Bronchus fibroblast of lung (primary cell): ENCODE data around the gene LDB3. TPM values are rescaled to one million over a fixed set of nuclear protein-coding genes. Genes with fewer than 3 reads are reported as not detected.

ENCODE experiments used
- total RNA-seq: library from RNA; depleted of rRNA; stranded (reverse); fragments of >200 nt; gene quantifications from 2 replicates; pipeline ENCODE4 v1.2.3, GENCODE V29; 2015

The LDB3 gene
- total RNA-seq = 0.15 and 0.17 TPM in 2 replicates

GRCh38 chr10:86668297-86669165 lies at the start of gene LDB3:
Gene LDB3 (plus strand): TSS chr10:86668511. CDS start chr10:86668692, 181 bp downstream.

DNA sequence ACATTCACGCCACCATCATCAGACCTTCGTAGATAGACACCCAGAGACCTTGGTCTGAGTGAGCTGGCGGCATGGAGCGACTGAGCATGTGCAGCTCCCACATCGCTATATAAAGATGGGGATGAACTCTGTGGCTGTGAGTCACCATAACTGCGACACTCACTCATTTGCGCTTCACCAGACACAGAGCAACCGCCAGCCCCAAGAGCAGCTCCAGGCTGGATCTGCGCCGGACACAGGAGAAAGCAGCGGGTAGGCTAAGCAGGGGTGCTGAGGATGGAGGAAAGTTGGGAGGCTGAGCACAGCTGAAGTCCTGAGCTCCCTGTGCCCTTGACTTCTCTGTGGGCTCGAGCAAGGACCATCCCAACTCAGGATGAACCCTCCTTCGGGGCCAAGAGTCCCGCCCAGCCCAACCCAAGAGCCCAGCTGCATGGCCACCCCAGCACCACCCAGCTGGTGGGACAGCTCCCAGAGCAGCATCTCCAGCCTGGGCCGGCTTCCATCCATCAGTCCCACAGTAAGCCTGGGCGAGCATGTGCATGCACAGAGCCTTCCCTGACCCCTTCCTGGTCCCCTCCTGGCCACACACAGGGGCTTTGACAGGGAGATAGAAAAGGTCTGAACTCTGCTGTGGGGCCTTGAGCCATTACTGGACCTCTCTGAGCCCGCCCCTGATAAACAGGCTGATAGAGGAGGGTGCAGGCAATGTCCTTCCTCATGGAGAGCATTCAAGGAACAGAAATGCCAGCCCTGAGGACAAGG lies 13.7 kb upstream of the LDB3 start, which contains the start of gene OPN4:
TSS of gene OPN4 (plus strand) at position 137 of the 762 bp plus-strand sequence. CDS start at position 374, 237 bp downstream.

GRCh38 chr10:86756511-86757112 lies 88.3 kb downstream of the LDB3 start, which contains the start of gene BMPR1A:
Gene BMPR1A (plus strand): TSS chr10:86756619. CDS start chr10:86876019, 119,400 bp downstream.

Other genes starting within 250 kb of the LDB3 start
- 15.5 and 19.2 TPM in 2 replicates for gene WAPL, start 146.7 kb upstream of the LDB3 start, total RNA-seq
- gene OPN4, start 14.0 kb upstream of the LDB3 start, total RNA-seq = not detected in 2 replicates
- 14.5 and 19.5 TPM in 2 replicates for gene BMPR1A, start 88.1 kb downstream of the LDB3 start, total RNA-seq